Stimulated activated CD4-positive, alpha-beta T cell treated with anti-CD3 and anti-CD28 coated beads, Interleukin-2, amount 100 ng/mL, for 4 hours (primary cell): ENCODE results near the gene FAF1.
"Not testable (repeated sequence)": the region's sequence is repeated elsewhere in the genome, so short reads cannot be mapped to it uniquely, and the experiment has no call there.

ENCODE experiments used
- DNase-seq: peaks from one replicate; pipeline ENCODE4 v3.0.0-alpha.2; 2020; ENCODE audit warnings: low read depth

Gene FAF1

GRCh38 chr1:50959303-50959912 is 659 bp downstream of the FAF1 start:
- no peak for DNase-seq

- no peak for DNase-seq
These were observed 5.0 kb downstream of the FAF1 start for GRCh38 chr1:50955116-50955515.

GRCh38 chr1:50952566-50952965 is 7.5 kb downstream of the FAF1 start:
- DNase-seq: not testable (repeated sequence)

- no peak for DNase-seq
These were observed 9.7 kb downstream of the FAF1 start for GRCh38 chr1:50950396-50950795.

GRCh38 chr1:50949286-50949982 is 10.6 kb downstream of the FAF1 start:
- no peak for DNase-seq

- DNase-seq: no peak
These were observed 17.7 kb downstream of the FAF1 start for GRCh38 chr1:50942334-50942733.

- DNase-seq: no peak
These were observed 19.8 kb downstream of the FAF1 start for GRCh38 chr1:50940291-50940690.

- DNase-seq: no peak
These were observed 23.7 kb downstream of the FAF1 start for GRCh38 chr1:50936321-50936720.

- DNase-seq: not testable (repeated sequence)
These were observed 24.8 kb downstream of the FAF1 start for GRCh38 chr1:50935276-50935675.

- no peak for DNase-seq
These were observed 25.2 kb downstream of the FAF1 start for GRCh38 chr1:50934838-50935237.

- DNase-seq: not testable (repeated sequence)
These were observed 26.3 kb downstream of the FAF1 start for GRCh38 chr1:50933770-50934169.

- DNase-seq: not testable (repeated sequence)
These were observed 28.0 kb downstream of the FAF1 start for GRCh38 chr1:50932043-50932442.

- peak; percentile 20 for DNase-seq
These were observed 28.9 kb downstream of the FAF1 start for GRCh38 chr1:50930965-50931737.

GRCh38 chr1:50930193-50930592 is 29.9 kb downstream of the FAF1 start:
- no peak for DNase-seq

- DNase-seq: no peak
These were observed 30.6 kb downstream of the FAF1 start for GRCh38 chr1:50929376-50929958.

GRCh38 chr1:50923564-50923963 is 36.5 kb downstream of the FAF1 start:
- DNase-seq: no peak

- DNase-seq: no peak
These were observed 39.0 kb downstream of the FAF1 start for GRCh38 chr1:50921029-50921428.

GRCh38 chr1:50920409-50920808 is 39.7 kb downstream of the FAF1 start:
- no peak for DNase-seq

- no peak for DNase-seq
These were observed 42.6 kb downstream of the FAF1 start for GRCh38 chr1:50917138-50918137.

GRCh38 chr1:50915621-50916020 is 44.4 kb downstream of the FAF1 start:
- no peak for DNase-seq

GRCh38 chr1:50913954-50914353 is 46.1 kb downstream of the FAF1 start:
- no peak for DNase-seq
